ENCODE measurements around the gene ZNF593.

DNA sequence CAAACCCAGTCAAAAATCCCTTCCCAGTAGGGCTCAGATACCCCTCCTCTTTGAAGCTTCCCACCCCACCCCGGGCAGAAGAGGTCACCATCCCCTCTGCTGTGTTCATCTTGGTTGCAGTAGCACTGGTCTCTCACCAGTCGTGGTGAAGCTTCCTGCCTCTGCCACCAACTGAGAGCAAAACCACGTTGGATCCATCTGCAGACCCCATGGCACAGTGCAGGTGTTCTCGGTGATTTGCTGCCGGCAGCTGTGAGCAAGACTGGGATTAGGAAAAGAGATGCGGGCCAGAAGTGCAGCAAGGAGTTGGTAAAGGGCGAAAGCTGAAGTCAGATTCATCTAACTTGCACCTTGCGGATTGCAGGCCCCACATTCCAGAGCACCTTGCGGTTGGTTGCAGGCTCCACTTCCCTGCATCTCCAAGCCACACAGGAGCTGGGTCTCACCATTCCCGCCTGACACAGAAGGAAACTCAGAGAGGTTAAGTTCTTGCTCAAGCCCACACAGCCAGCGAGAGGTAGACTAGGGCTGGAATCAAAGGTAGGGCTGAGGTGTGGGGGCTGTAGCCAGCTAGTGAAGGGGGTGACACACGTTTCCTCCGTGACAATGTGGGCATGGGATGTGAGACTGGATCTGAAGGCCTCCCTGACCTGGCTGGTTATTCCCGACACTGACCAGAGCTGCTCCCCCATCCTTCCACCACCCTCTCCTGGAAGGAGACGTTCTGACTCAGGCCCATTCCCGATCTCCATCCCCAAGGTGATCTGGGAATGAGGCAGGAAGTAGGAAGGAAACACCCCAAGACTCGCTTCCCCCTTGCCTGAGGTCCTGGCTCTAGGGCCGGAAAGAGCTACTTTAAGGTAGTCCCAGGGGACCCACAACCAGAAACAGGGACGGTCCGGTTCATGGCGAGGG lies 14.1 kb upstream of the ZNF593 start:
- TF ChIP-seq POLR2A (IDR thresholded peaks at IDR 0.05), result peak in 1 of 3 donors; percentile 9
- no peak for TF ChIP-seq CTCF (IDR thresholded peaks at IDR 0.05)

Measured in body of pancreas (tissue), 4 donors.